ENCODE data around the gene SNX13.

SNX13 gene

DNA sequence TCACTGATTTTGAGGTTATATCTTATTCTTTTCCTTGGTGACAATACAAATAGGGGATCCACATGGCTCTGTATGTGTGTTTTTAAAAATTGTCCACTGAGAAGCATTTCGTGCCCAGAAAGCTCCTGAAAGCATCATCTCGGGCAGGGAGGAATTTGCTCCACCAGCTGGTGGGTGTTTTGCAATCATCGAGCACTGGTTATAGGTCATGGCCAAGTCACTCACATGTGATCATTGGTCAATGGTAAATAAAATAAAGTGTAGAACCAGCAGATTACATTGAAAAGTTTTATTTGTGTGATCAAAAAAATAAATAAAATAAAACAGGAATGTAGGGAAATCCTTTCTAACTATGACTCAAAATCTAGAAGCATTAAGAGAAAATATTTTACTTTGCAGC, 23.0 kb upstream of the SNX13 start:
- H3K36me3 ChIP-seq (ENCODE audit: insufficient read depth, low read length): no peaks in the 10 kb centered on the region; the same call in 1 of the 2 replicates

GRCh38 chr7:17962652-17963051, 22.4 kb upstream of the SNX13 start:
- H3K4me1 ChIP-seq (ENCODE audit: insufficient read depth, low read length): no peaks in the 10 kb centered on the region
- no peak overlapping the region for H3K9ac ChIP-seq (ENCODE audit: low read depth, low read length)
- no peaks in the 10 kb centered on the region; the same call in 1 of the 2 replicates for H3K36me3 ChIP-seq (ENCODE audit: insufficient read depth, low read length)
- H3K9me3 ChIP-seq (ENCODE audit: control insufficient read depth, insufficient read depth, low read length): no peaks in the 10 kb centered on the region

More for the DNA sequence above, 23.0 kb upstream of the SNX13 start:
- H3K9me3 ChIP-seq (ENCODE audit: control insufficient read depth, insufficient read depth, low read length): no peaks in the 10 kb centered on the region
- H3K9ac ChIP-seq (ENCODE audit: low read depth, low read length): no peak overlapping the region
- no peaks in the 10 kb centered on the region for H3K4me1 ChIP-seq (ENCODE audit: insufficient read depth, low read length)

DNA sequence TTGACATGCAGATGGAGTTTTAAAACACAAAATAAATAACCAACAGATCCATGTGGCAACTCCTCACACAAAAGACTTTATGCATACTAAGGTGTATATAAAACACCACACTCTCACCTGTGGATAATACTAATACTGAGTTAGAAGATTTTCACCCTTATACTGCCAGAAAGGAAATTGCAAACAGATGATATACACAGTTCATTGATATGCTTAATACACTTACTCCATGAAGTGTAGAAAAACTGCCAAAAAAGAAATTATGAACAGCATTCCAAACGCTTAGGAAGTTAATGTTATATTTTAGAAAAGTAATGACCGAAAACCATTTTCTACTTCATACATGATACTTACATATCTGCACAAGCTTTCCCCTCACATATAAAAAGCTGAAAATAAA, 17.6 kb upstream of the SNX13 start:
- Histone ChIP-seq H3K9ac (ENCODE audit: low read depth, low read length) (no peak overlapping the region), H3K9me3 (ENCODE audit: control insufficient read depth, insufficient read depth, low read length) (no peaks in the 10 kb centered on the region), H3K4me1 (ENCODE audit: insufficient read depth, low read length) (no peaks in the 10 kb centered on the region), H3K36me3 (ENCODE audit: insufficient read depth, low read length) (no peaks in the 10 kb centered on the region)

GRCh38 chr7:17952387-17952786, 12.1 kb upstream of the SNX13 start:
- H3K9ac ChIP-seq (ENCODE audit: low read depth, low read length): no peak overlapping the region

GRCh38 chr7:17951742-17952254, 11.5 kb upstream of the SNX13 start:
- Histone ChIP-seq H3K9me3 (ENCODE audit: control insufficient read depth, insufficient read depth, low read length) (no peaks in the 10 kb centered on the region), H3K4me1 (ENCODE audit: insufficient read depth, low read length) (no peaks in the 10 kb centered on the region)

More at GRCh38 chr7:17952387-17952786, 12.1 kb upstream of the SNX13 start:
- Histone ChIP-seq H3K9me3 (ENCODE audit: control insufficient read depth, insufficient read depth, low read length) (no peaks in the 10 kb centered on the region), H3K36me3 (ENCODE audit: insufficient read depth, low read length) (no peaks in the 10 kb centered on the region), H3K4me1 (ENCODE audit: insufficient read depth, low read length) (no peaks in the 10 kb centered on the region)

DNA sequence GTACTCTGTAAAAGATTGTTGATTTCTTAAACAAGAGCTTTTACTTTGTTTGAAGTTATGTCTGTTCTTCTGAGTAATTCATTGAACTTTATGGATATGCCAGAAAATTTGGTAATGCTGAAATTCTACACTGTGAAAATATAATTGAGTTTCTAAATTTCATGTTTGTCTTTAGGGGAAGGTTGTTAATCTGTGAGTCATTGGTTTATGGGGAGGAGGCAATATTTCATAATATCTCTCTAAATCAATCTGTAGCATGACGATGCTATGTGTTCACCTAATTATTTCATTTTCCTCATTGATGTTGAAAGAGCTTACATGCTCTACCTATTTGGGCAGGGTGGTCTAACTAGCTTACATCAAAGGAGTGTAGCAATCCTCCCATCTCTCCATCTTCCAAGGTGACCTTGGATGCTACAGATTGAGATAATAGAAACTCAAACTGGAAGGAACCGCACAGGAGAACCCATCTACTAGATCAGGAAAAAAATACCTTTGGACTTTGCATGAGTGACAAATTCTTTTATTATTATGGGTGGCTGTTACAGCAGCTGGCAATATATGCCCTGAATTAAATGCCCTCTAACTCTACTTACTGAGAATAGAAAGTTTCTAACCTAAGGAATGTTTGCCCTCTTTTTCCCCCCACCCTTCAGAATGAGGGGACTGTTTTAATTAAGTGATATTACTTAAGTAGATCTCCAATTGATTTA, 8.4 kb upstream of the SNX13 start:
- H3K4me1 ChIP-seq (ENCODE audit: insufficient read depth, low read length): no peaks in the 10 kb centered on the region
- H3K9ac ChIP-seq (ENCODE audit: low read depth, low read length): no peak overlapping the region
- H3K36me3 ChIP-seq (ENCODE audit: insufficient read depth, low read length): no peaks in the 10 kb centered on the region
- H3K9me3 ChIP-seq (ENCODE audit: control insufficient read depth, insufficient read depth, low read length): no peaks in the 10 kb centered on the region

More at GRCh38 chr7:17951742-17952254, 11.5 kb upstream of the SNX13 start:
- no peaks in the 10 kb centered on the region for H3K36me3 ChIP-seq (ENCODE audit: insufficient read depth, low read length)
- H3K9ac ChIP-seq (ENCODE audit: low read depth, low read length): no peak overlapping the region

DNA sequence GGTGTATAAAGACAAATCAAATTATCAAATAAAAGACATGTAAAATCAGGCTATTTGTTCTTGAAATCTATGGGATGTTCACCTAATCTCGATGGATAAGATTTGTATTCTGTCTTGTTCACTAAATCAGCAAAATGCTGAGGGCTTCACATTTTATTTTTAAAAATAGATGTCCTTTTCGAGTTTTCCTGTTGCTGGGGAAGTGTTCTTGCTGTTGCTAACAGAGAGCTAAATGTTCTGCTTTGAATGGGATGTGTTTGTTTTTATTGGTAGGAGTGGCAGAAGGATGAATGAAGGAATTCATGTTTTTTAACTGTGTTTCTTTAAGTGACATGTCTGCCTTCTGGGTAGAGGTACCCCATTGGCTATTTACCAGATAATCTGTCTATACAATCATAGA, 7.3 kb upstream of the SNX13 start:
- H3K9me3 ChIP-seq (ENCODE audit: control insufficient read depth, insufficient read depth, low read length): no peaks in the 10 kb centered on the region
- H3K4me1 ChIP-seq (ENCODE audit: insufficient read depth, low read length): no peaks in the 10 kb centered on the region
- no peaks in the 10 kb centered on the region for H3K36me3 ChIP-seq (ENCODE audit: insufficient read depth, low read length)
- no peak overlapping the region for H3K9ac ChIP-seq (ENCODE audit: low read depth, low read length)

DNA sequence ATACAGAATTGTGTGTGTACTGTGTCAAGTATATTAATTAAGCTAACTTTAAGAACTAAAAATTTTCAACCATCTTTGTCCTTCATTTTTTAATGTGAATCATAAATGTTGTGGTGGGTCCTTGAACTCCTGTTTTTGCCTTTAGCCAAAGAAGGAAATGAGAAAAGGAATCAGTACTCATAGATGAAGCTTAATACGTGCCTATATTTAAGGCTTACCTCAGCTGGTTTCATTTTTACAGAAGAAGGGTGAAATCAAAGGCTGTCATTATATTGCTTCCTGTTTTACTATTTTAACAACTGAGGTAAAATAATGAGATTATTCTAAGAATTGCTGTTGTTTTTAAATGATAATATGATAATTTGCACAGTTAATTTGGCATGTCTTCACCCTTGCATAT, 6.3 kb upstream of the SNX13 start:
- H3K9me3 ChIP-seq (ENCODE audit: control insufficient read depth, insufficient read depth, low read length): no peaks in the 10 kb centered on the region

DNA sequence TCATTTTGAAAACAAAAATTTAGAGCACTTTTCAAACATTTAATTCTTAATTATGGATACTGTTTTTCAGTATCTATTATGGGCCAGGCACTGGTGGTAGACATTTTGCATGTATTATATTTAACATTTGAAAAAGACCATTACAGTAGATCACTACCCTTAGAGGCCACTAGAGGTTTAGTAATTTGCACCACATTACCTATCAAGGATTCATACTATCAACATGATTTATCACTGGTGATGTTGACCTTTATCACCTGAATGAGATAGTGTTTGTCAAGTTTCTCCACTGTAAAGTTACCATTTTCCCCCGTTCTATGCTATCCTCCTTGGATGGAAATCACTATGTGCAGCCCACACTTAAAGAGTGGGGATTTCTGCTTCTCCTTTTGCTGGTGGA, 4.4 kb upstream of the SNX13 start:
- no peak overlapping the region for H3K9ac ChIP-seq (ENCODE audit: low read depth, low read length)

More for the DNA sequence above, 6.3 kb upstream of the SNX13 start:
- Histone ChIP-seq H3K9ac (ENCODE audit: low read depth, low read length) (no peak overlapping the region), H3K4me1 (ENCODE audit: insufficient read depth, low read length) (no peaks in the 10 kb centered on the region), H3K36me3 (ENCODE audit: insufficient read depth, low read length) (no peaks in the 10 kb centered on the region)

GRCh38 chr7:17943006-17943405, 2.7 kb upstream of the SNX13 start:
- Histone ChIP-seq H3K9me3 (ENCODE audit: control insufficient read depth, insufficient read depth, low read length) (no peaks in the 10 kb centered on the region), H3K9ac (ENCODE audit: low read depth, low read length) (no peak overlapping the region), H3K36me3 (ENCODE audit: insufficient read depth, low read length) (no peaks in the 10 kb centered on the region), H3K4me1 (ENCODE audit: insufficient read depth, low read length) (no peaks in the 10 kb centered on the region; the same call in 1 of the 2 replicates)

More for the DNA sequence above, 4.4 kb upstream of the SNX13 start:
- Histone ChIP-seq H3K9me3 (ENCODE audit: control insufficient read depth, insufficient read depth, low read length) (no peaks in the 10 kb centered on the region), H3K4me1 (ENCODE audit: insufficient read depth, low read length) (no peaks in the 10 kb centered on the region), H3K36me3 (ENCODE audit: insufficient read depth, low read length) (no peaks in the 10 kb centered on the region)

GRCh38 chr7:17942231-17942630, 1.9 kb upstream of the SNX13 start:
- H3K9ac ChIP-seq (ENCODE audit: low read depth, low read length): no peak overlapping the region
- no peaks in the 10 kb centered on the region for H3K36me3 ChIP-seq (ENCODE audit: insufficient read depth, low read length)
- no peaks in the 10 kb centered on the region; the same call in 1 of the 2 replicates for H3K4me1 ChIP-seq (ENCODE audit: insufficient read depth, low read length)
- no peaks in the 10 kb centered on the region for H3K9me3 ChIP-seq (ENCODE audit: control insufficient read depth, insufficient read depth, low read length)

DNA sequence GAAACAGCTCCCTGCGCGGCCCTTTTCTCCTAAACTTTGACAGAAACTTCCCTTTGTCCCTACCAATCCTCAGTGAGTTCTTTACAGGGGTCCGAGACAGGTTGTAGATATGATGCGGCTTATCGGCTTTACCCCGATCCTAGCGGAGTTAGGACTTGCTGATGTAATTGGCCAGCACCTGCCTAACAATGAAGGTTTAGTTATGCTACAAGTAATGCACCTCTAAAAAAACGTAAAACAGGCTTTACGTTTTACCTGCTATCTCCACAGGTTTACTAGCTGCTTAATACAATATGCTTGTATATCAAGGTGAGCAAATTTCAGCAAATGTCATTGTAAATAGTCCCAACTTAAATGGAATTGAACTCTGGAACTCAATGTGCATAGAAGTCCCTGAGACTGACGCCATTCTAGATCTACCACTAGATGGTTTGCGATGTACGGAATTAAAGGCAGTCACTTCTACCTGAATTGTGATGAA, 697 bp upstream of the SNX13 start:
- H3K4me1 ChIP-seq (ENCODE audit: insufficient read depth, low read length): no peaks in the 10 kb centered on the region; the same call in 1 of the 2 replicates
- peak overlapping the region; percentile 85 for H3K9ac ChIP-seq (ENCODE audit: low read depth, low read length)

DNA sequence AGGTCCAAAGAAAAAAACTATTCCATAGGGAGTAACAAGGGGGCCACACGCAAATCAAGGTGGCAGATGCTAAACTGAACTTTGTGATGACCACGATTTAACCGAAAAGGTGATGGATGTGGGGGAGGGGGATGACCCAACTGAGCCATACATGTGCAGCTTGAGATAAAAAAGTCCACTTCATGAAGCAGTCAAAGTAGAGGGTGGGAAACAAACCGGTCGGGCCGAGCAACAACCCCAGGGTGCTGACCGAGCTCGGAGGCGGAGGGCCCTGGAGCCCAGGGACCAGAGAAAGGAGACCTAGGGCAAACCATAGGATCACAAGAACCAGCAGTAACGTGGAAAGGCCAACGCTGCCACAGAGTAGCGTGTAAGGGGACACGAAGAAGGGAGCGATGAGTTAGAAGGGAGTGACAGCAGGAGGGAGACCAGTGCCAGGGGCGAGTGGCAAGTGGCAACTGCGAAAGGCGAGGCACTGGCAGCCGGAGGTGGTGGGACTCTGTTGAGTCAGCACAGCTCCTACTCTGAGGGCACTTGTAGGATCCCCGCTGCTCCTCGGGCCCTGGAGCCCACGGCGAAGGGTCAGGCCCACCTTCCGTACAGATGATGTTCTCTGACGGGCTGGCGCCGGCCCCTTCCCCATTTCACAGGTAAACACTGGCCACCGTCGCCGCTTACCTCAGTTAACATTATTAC, 540 bp downstream of the SNX13 start:
- Histone ChIP-seq H3K9me3 (ENCODE audit: control insufficient read depth, insufficient read depth, low read length) (no peaks in the 10 kb centered on the region), H3K4me1 (ENCODE audit: insufficient read depth, low read length) (no peaks in the 10 kb centered on the region; the same call in 1 of the 2 replicates), H3K36me3 (ENCODE audit: insufficient read depth, low read length) (no peaks in the 10 kb centered on the region), H3K9ac (ENCODE audit: low read depth, low read length) (peak overlapping the region; percentile 85)

More for the DNA sequence above, 697 bp upstream of the SNX13 start:
- no peaks in the 10 kb centered on the region for H3K9me3 ChIP-seq (ENCODE audit: control insufficient read depth, insufficient read depth, low read length)
- no peaks in the 10 kb centered on the region for H3K36me3 ChIP-seq (ENCODE audit: insufficient read depth, low read length)

- Histone ChIP-seq H3K4me1 (ENCODE audit: insufficient read depth, low read length) (no peaks in the 10 kb centered on the region; the same call in 1 of the 2 replicates), H3K36me3 (ENCODE audit: insufficient read depth, low read length) (no peaks in the 10 kb centered on the region), H3K9me3 (ENCODE audit: control insufficient read depth, insufficient read depth, low read length) (no peaks in the 10 kb centered on the region), H3K9ac (ENCODE audit: low read depth, low read length) (peak overlapping the region; percentile 85)
These were observed 1.1 kb downstream of the SNX13 start for GRCh38 chr7:17939211-17939605.

Measured in ES-I3 (cell line).